Stimulated activated CD4-positive, alpha-beta T cell treated with anti-CD3 and anti-CD28 coated beads, Interleukin-4, amount 100 ng/mL, for 1 hour (primary cell): ENCODE measurements around the gene MADCAM1.

Source experiments
- DNase-seq: peaks from one replicate; pipeline ENCODE4 v3.0.0-alpha.2; 2020

The MADCAM1 gene

DNA sequence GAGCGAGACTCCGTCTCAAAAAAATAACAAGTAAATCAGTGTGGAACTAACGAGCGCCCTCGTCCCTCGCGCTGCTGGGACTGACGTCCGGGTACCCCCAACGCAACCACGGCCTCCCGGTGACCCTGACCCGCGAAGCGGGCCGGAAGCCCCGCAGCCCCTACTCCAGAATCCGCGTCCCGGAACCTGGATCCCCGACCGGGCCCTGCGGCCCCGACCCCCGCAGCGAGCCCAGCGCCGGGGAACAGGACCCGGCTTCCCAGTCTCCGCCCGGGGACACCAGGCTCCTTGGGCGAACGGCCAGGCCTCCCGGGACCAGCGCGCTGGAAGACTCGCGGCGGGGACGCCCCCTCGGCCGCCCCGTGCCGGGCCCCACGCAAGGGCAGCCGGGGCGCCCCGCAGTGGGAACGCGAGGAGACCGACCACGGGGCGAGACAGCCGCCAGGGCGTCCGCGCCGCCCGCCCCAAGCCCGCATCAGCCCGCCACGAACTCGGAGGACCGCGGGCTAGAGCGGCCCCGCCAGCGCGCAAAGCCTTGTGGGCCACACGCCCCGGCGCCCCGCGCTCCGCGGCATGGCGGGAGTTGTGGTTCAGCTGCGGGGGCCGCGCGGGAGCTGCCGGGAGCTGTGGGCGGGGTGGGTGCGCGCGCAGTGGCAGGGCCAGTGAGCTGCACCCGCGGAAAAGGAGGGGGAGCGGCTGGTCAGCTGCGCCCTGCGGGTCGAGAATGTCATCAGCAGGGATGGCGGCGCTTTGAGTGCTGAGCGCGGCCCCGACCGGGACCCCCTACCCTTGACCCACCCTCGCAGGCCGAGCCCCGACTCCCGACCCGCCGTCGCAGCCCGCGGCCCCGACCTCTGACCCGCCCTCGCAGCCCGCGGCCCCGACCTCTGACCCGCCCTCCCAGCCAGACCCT, 7.5 kb upstream of the MADCAM1 start:
- DNase-seq, result peak; percentile 96

- DNase-seq, result no peak
These were observed 6.7 kb upstream of the MADCAM1 start for GRCh38 chr19:489418-490196.

DNA sequence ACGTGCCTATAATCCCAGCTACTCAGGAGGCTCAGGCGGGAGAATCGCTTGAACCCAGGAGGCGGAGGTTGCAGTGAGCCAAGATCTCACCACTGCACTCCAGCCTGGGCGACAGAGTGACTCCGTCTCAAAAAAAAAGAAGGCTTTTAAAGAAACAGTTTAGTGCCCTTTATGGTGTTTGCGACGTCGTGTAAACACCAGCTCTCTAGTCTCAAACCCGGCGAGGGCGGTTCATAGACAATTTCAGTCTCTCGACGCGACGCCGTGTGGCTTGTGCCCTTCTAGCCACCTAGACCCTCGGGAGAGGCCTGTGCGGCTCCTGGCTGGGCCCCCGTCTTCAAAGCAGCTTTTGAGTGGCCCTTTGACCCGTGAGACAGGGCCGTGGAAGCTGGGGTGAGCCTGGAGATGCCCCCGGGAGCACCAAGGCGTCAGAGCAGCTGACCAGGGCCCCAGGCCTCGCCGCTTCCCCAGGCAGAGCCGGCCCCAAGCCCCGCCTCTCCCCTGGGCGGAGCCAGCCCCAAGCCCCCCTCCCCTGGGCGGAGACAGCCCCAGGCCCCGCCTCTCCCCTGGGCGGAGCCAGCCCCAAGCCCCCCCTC, 5.0 kb upstream of the MADCAM1 start:
- DNase-seq, result no peak

GRCh38 chr19:492091-492531, 4.2 kb upstream of the MADCAM1 start:
- DNase-seq, result peak; percentile 41

DNA sequence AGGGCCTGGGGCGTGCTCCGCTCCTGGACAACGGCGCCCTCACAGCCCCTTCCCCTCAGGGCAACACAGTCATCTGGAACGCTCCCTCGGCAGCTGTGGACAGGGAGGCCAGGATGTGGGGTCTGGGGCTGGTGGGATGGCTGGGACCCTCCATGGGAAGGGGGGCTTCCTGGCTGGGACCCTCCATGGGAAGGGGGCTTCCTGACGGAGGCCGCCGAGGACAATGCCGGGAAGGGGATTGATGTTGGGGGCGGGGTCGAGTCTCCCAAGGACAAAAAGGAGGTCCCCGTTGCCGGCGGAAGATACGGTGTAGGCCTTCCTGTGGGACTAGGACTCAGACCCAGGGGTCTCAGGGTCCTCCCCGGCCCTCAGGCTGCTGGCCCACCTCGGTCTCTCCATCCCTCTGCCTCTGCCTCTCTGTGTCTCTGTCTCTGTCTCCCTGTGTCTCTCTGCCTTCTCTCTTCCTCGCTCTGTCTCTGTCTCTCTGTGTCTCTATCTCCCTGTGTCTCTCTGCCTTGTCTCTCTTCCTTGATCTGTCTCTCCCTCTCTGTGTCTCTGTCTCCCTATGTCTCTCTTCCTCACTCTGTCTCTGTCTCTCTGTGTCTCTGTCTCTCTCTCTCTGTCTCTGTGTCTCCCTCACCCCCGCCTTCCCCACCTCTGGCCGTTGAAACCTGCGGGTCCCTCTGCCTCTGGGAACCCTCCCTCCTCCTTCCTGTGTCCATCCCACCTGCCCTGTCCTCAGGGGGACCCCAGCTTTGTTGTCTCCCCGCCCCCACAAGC, 2.7 kb upstream of the MADCAM1 start:
- no peak for DNase-seq

GRCh38 chr19:494171-495080, 1.9 kb upstream of the MADCAM1 start:
- no peak for DNase-seq

DNA sequence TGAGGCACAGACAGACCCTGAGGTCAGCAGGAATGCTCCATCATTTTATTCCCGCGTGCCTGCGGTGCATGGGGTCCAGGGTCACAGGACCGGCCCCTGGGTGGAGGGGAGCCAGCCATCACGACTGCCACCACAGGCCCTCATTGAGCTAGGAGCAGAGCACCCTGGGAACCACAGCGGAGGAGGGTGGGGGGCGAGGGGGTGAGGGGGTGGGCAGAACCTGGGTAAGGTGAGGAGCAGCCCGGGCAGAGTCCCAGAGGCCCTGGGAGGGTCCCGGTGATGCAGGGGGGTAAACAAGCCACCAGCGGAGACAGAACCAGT, 1.2 kb upstream of the MADCAM1 start:
- no peak for DNase-seq

GRCh38 chr19:495402-496111, 729 bp upstream of the MADCAM1 start:
- peak; percentile 49 for DNase-seq

GRCh38 chr19:496986-497385, 700 bp downstream of the MADCAM1 start:
- no peak for DNase-seq

DNA sequence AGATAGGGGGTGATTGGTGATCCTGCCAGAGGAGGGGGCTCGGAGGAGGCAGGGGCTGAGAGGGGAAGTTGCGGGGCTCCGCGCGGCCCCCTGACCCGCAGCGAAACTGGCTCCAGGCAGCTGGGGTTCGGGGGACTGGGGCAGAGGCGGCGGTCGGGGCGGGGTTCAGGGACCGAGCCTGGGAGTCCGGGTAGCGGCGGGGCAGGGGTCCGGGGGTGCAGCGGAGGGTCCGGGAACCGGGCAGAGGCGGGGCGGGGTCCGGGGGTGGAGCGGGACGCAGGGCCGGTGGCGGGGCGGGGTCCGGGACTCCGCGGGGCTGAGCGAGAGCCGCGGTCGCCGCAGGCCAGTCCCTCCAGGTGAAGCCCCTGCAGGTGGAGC, 1.2 kb downstream of the MADCAM1 start:
- no peak for DNase-seq

- DNase-seq, result no peak
These were observed 1.7 kb downstream of the MADCAM1 start for GRCh38 chr19:497869-498510.

GRCh38 chr19:498511-498891, 2.2 kb downstream of the MADCAM1 start:
- no peak for DNase-seq

DNA sequence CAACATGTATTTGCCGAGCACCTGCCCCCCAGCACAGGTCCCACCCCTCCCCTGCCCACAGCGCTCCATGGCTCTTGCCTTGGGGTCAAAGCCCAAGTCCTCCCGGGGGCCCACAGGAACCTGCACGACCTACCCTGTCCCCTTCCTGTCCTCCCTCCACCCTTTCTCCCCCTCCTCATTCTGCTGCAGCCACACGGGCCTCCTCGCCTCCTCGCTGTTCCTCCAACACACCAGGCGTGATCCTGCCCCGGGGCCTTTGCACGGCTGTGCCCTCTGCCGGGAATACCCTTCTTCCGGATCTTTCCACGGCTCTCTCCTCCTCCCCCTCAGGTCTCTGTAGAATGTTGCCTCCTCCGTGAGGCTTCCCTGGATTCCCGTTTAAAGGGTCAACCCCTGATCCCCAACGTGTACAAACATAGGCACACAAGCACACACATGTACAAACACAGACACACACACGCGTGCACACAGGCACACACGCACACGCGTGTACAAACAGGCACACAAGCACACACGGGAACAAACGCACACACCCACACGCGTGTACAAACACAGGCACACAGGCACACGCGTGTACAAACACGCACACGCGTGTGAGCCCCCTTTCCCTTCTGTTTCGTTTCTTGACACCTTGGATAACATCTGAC, 2.8 kb downstream of the MADCAM1 start:
- DNase-seq, result no peak

DNA sequence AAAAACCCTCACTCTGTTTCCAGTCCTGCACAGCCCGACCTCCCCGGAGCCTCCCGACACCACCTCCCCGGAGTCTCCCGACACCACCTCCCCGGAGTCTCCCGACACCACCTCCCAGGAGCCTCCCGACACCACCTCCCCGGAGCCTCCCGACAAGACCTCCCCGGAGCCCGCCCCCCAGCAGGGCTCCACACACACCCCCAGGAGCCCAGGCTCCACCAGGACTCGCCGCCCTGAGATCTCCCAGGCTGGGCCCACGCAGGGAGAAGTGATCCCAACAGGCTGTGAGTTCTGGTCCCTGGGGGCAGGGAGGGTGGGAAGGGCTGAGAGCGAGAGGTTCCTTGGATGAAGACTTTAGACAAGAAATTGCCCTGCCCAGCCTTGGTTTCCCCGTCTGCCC, 5.4 kb downstream of the MADCAM1 start:
- DNase-seq, result no peak

GRCh38 chr19:504616-505015, 8.3 kb downstream of the MADCAM1 start:
- no peak for DNase-seq

DNA sequence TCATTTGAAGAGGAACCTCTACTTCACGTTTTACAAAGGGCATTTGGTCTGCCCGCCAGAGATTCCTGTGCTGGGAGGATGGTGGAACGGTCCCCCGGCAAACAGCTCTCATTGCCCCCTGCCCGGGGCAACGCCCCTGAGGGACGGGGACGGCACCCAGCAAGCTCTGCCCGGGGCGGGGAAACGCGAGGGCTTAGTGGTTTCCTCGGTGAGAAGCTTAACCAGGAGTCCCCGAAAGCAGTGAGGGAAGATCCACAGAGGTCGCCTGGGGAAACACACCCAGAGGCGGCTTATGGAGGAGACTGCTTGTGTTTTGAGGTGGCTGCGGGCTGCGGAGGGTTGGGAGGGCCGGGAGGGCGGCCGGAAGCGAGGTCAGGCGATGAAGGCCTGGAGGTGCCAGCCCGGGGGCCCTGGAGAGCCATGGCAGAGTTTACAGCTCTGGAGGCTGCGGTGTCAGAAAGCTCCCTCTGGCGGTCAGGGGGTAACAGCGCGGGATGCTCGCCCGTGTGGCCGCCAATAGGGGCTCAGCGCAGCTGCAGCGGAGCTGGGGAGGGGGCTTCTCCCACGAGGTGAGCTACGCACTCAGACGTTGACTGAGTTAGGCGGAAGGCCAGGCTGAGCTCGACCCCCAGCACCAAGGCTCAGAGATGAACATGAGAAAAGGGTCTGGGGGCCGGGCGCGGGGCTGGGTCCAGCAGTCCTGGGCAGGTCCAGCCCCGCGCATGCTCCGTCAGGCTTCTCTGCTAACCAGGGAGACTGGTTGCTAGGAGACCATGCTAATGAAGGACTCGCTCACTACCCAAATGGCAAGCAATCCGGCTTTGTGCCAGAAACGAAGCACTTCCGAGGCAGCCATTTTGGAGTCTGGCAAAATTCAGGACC, 10.4 kb downstream of the MADCAM1 start:
- peak; percentile 88 for DNase-seq

DNA sequence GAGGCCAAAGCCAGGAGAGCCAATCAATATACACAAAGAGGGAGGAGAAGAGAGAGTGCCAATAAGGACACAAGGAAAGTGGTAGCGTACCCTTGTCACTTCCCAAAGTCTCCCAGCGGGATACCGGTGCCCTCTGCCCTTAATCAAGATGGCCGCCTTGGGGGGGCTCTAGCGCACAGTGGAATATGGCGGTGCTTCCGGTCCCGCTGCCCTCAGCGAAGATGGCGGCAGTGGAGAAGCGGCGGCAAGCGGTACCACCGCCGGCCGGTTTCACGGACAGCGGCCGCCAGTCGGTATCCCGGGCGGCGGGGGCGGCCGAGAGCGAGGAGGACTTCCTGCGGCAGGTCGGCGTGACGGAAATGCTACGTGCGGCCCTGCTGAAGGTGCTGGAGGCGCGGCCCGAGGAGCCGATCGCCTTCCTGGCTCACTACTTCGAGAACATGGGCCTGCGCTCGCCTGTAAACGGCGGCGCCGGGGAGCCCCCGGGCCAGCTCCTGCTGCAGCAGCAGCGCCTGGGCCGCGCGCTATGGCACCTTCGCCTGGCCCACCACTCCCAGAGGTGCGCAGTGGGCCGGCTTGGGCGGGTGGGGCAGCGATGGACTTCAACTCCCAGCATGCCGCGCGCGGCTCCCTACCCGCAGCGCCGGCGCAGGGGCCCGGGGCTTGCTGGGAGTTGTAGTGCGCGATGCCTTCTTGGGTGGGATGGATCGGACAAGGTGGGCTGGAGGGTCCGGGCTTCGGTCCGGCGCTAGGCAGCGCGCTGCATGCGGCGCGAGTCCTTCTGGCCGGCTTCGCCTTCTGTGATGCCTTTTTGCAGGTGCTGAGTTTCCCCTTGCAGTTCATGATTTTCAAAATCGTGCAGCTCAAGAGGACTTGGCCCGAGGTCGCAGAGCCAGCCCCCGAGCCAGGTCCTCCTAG, 11.3 kb downstream of the MADCAM1 start, which contains the start of gene TPGS1:
Gene TPGS1 (plus strand): TSS at position 212 of the 918 bp plus-strand sequence. CDS start 10 bp downstream, at position 222.
- peak; percentile 82 for DNase-seq
